Activated B cell treated with CpG ODN at 0.5 μM for 24 hours (primary cell): Measurements from ENCODE around the gene SERPINI2. TPM values are rescaled to one million over a fixed set of nuclear protein-coding genes. Genes with fewer than 3 reads are reported as not detected.

ENCODE experiments used
- ATAC-seq: fragments of 200-7000 bp; cut with Tn5 transposase; one replicate; pipeline ENCODE4 v1.10.0; 2021; ENCODE audit warnings: low read depth, mild to moderate bottlenecking, moderate library complexity
- CTCF ChIA-PET: fragments of 350-600 bp; sonication (Branson Sonifier 250); formaldehyde crosslinking; loops from one replicate; lab custom pipeline; 2021; ENCODE audit warnings: antibody characterized with exemption; lab: Charles Lee
- POLR2A ChIA-PET: fragments of 350-600 bp; sonication (Branson Sonifier 250); formaldehyde crosslinking; loops from one replicate; lab custom pipeline; 2021; ENCODE audit warnings: antibody characterized with exemption; lab: Charles Lee
- DNase-seq: peaks from one replicate; pipeline ENCODE4 v3.0.0; 2022
- H3K27ac Mint-ChIP-seq: one replicate; pipeline ENCODE4 v1.8.0; 2020; ENCODE audit warnings: mixed read lengths
- H3K27me3 Mint-ChIP-seq: one replicate; pipeline ENCODE4 v1.8.0; 2021; ENCODE audit warnings: mixed read lengths
- H3K36me3 Mint-ChIP-seq: one replicate; pipeline ENCODE4 v1.8.0; 2021; ENCODE audit warnings: low read depth, mixed read lengths
- H3K4me1 Mint-ChIP-seq: one replicate; pipeline ENCODE4 v1.8.0; 2021; ENCODE audit warnings: mixed read lengths
- H3K4me3 Mint-ChIP-seq: one replicate; pipeline ENCODE4 v1.8.0; 2020; ENCODE audit warnings: mild to moderate bottlenecking, mixed read lengths
- H3K9me3 Mint-ChIP-seq: one replicate; pipeline ENCODE4 v1.8.0; 2020; ENCODE audit warnings: mixed read lengths
- CTCF ChIP-seq: fragments of 200-600 bp; IDR thresholded peaks from one replicate; pipeline ENCODE4 v1.8.0; 2022; ENCODE audit warnings: antibody characterized with exemption, mild to moderate bottlenecking
- intact Hi-C: fragments of 100-400 bp; cut with micrococcal nuclease; formaldehyde crosslinking; loops from one replicate; pipeline ENCODE4 v1.15.1; 2024
- total RNA-seq: library from RNA; stranded (reverse); gene quantifications from 2 replicates; pipeline ENCODE4 v1.2.3, GENCODE V29; 2022

The SERPINI2 gene
- total RNA-seq, 1 donor from 2014 or later: not detected

- H3K4me3 Mint-ChIP-seq: no peak overlapping the region
- ATAC-seq (no peak), DNase-seq (no peak)
- TF ChIP-seq CTCF: no peak
- H3K27me3 Mint-ChIP-seq: no peaks in the 10 kb centered on the region
- peaks cover 4% of the 10 kb centered on the region for H3K4me1 Mint-ChIP-seq
- H3K36me3 Mint-ChIP-seq: no peaks in the 10 kb centered on the region
- no peak overlapping the region for H3K27ac Mint-ChIP-seq
- CTCF ChIA-PET: no interaction called here
- intact Hi-C loops: no loop called here
- H3K9me3 Mint-ChIP-seq: no peaks in the 10 kb centered on the region
- POLR2A ChIA-PET: no interaction called here
These were observed 22.6 kb downstream of the SERPINI2 start for GRCh38 chr3:167451282-167451681.

- Mint-ChIP-seq H3K9me3 (no peaks in the 10 kb centered on the region), H3K27ac (no peak overlapping the region), H3K36me3 (no peaks in the 10 kb centered on the region), H3K4me1 (peaks cover 4% of the 10 kb centered on the region), H3K4me3 (no peak overlapping the region), H3K27me3 (no peaks in the 10 kb centered on the region)
- intact Hi-C loops: no loop called here
- DNase-seq: no peak
- CTCF ChIA-PET: no interaction called here
- POLR2A ChIA-PET: no interaction called here
- no peak for TF ChIP-seq CTCF
- ATAC-seq: no peak
These were observed 23.2 kb downstream of the SERPINI2 start for GRCh38 chr3:167450675-167451074.

GRCh38 chr3:167450195-167450594 lies 23.6 kb downstream of the SERPINI2 start:
- ATAC-seq (peak; percentile 42), DNase-seq (no peak)
- TF ChIP-seq CTCF: no peak
- Mint-ChIP-seq H3K36me3 (no peaks in the 10 kb centered on the region), H3K27me3 (no peaks in the 10 kb centered on the region), H3K4me1 (peaks cover 4% of the 10 kb centered on the region), H3K9me3 (no peaks in the 10 kb centered on the region), H3K27ac (no peak overlapping the region), H3K4me3 (no peak overlapping the region)
- intact Hi-C loops: no loop called here
- ChIA-PET POLR2A (no interaction called here), CTCF (interaction anchor here (0.7 kb wide), 1 partner anchor 231 kb away, joined by 3 read pairs; no protein-coding TSS in a partner anchor)

DNA sequence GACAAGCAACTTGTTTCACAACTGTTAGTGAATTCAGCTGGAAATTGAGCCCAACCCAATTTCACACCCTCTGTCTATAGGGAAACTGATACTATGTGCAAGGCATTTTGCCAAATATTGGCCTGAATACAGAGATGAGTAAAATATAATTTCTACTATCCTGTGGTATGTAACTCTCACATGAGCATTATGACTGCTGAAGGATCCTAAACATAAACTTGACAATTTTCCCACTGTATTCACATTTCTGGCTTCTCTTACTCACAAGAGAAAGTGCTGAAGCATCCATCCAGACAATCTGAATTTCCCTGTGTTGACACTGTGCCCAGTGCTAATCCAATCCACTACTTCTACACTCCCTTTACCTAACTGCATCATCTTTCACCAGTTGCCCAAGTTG lies 28.4 kb downstream of the SERPINI2 start:
- TF ChIP-seq CTCF: no peak
- peaks cover 2% of the 10 kb centered on the region for H3K9me3 Mint-ChIP-seq
- H3K4me3 Mint-ChIP-seq: no peak overlapping the region
- POLR2A ChIA-PET: no interaction called here
- intact Hi-C loops: no loop called here
- CTCF ChIA-PET: no interaction called here
- no peak for DNase-seq
- no peak for ATAC-seq
- peaks cover 4% of the 10 kb centered on the region for H3K4me1 Mint-ChIP-seq
- H3K27ac Mint-ChIP-seq: no peak overlapping the region
- no peaks in the 10 kb centered on the region for H3K36me3 Mint-ChIP-seq
- H3K27me3 Mint-ChIP-seq: no peaks in the 10 kb centered on the region

GRCh38 chr3:167441256-167441655 lies 32.6 kb downstream of the SERPINI2 start:
- intact Hi-C loops: no loop called here
- ATAC-seq (no peak), DNase-seq (no peak)
- no peak for TF ChIP-seq CTCF
- Mint-ChIP-seq H3K4me1 (no peaks in the 10 kb centered on the region), H3K9me3 (peaks cover 2% of the 10 kb centered on the region), H3K27ac (no peak overlapping the region), H3K36me3 (no peaks in the 10 kb centered on the region), H3K27me3 (no peaks in the 10 kb centered on the region), H3K4me3 (no peak overlapping the region)
- ChIA-PET POLR2A (no interaction called here), CTCF (no interaction called here)
